IMR-90 (cell line): ENCODE measurements around the gene ZBTB25. TPM values are rescaled to one million over a fixed set of nuclear protein-coding genes. Genes with fewer than 3 reads are reported as not detected.

Experiments
- ATAC-seq: fragments of 200-7000 bp; cut with Tn5 transposase; 2 replicates; pipeline ENCODE4 v1.9.1; 2020; ENCODE audit warnings: low read depth, mild to moderate bottlenecking, moderate library complexity
- BruUV-seq: library from RNA; stranded (reverse); fragments of 400-500 nt; replicated peaks from 2 replicates; lab custom pipeline; 2021; lab: Mats Ljungman, UMichigan
- CTCF ChIA-PET: fragments of 300-600 bp; formaldehyde crosslinking; extraction: SDS; loops from one replicate; lab custom pipeline; 2021; ENCODE audit warnings: antibody characterized with exemption; lab: Yijun Ruan, JAX
- POLR2A ChIA-PET: fragments of 300-600 bp; sonication (Branson Sonifier 250); formaldehyde crosslinking; loops from one replicate; lab custom pipeline; 2022; ENCODE audit warnings: antibody characterized with exemption; ENCODE audit not compliant: unreplicated experiment; lab: Charles Lee
- DNase-seq: peaks from one replicate; pipeline ENCODE4 v3.0.0; 2013
- H2AFZ ChIP-seq: replicated peaks from 2 replicates; pipeline ENCODE3; 2013; ENCODE audit warnings: low read length, mild to moderate bottlenecking; ENCODE audit not compliant: poor library complexity
- H2AK5ac ChIP-seq: 2 replicates; pipeline ENCODE4 v1.6.1; 2013; ENCODE audit warnings: low read depth, low read length, inconsistent platforms
- H2AK9ac ChIP-seq: replicated peaks from 2 replicates; pipeline ENCODE3; 2013; ENCODE audit warnings: mild to moderate bottlenecking, low read depth, low read length, moderate library complexity; ENCODE audit not compliant: poor library complexity
- H2BK120ac ChIP-seq: 2 replicates; pipeline ENCODE4 v1.6.1; 2013; ENCODE audit warnings: low read depth, low read length, inconsistent platforms
- H2BK15ac ChIP-seq: 3 replicates; pipeline ENCODE4 v1.6.1; 2013; ENCODE audit warnings: low read depth, low read length, inconsistent platforms
- H2BK20ac ChIP-seq: 2 replicates; pipeline ENCODE4 v1.6.1; 2013; ENCODE audit warnings: low read depth, mild to moderate bottlenecking, inconsistent platforms, low read length, moderate library complexity
- H2BK5ac ChIP-seq: 2 replicates; pipeline ENCODE4 v1.6.1; 2013; ENCODE audit warnings: mild to moderate bottlenecking, low read depth, low read length, inconsistent platforms; ENCODE audit not compliant: poor library complexity, severe bottlenecking
- H3K14ac ChIP-seq: replicated peaks from 2 replicates; pipeline ENCODE4 v1.6.1; 2013; ENCODE audit warnings: low read depth, low read length, inconsistent platforms
- H3K18ac ChIP-seq: 2 replicates; pipeline ENCODE4 v1.6.1; 2013; ENCODE audit warnings: low read depth, low read length, control low read depth
- H3K23ac ChIP-seq: 2 replicates; pipeline ENCODE4 v1.6.1; 2013; ENCODE audit warnings: low read depth, low read length, inconsistent platforms
- H3K27ac ChIP-seq: 2 replicates; pipeline ENCODE4 v1.5.1; 2013; ENCODE audit warnings: mild to moderate bottlenecking, control low read depth, low read length; ENCODE audit not compliant: insufficient read depth
- H3K27me3 ChIP-seq: 2 replicates; pipeline ENCODE4 v1.6.1; 2013; ENCODE audit warnings: low read length; ENCODE audit not compliant: control insufficient read depth, insufficient read depth
- H3K36me3 ChIP-seq: 2 replicates; pipeline ENCODE4 v1.6.1; 2013; ENCODE audit warnings: low read length, mixed read lengths; ENCODE audit not compliant: control insufficient read depth, insufficient read depth
- H3K4ac ChIP-seq: 2 replicates; pipeline ENCODE4 v1.6.1; 2013; ENCODE audit warnings: low read depth, low read length, inconsistent platforms
- H3K4me1 ChIP-seq: 2 replicates; pipeline ENCODE4 v1.6.1; 2013; ENCODE audit warnings: low read length, mixed read lengths; ENCODE audit not compliant: control insufficient read depth, insufficient read depth
- H3K4me2 ChIP-seq: 2 replicates; pipeline ENCODE4 v1.6.1; 2013; ENCODE audit warnings: low read depth, mild to moderate bottlenecking, control low read depth, low read length, moderate library complexity
- H3K4me3 ChIP-seq: 2 replicates; pipeline ENCODE4 v1.5.1; 2013; ENCODE audit warnings: low read depth, mild to moderate bottlenecking, control low read depth, low read length, moderate library complexity; ENCODE audit not compliant: insufficient read depth
- H3K56ac ChIP-seq: 2 replicates; pipeline ENCODE4 v1.6.1; 2013; ENCODE audit warnings: low read length, inconsistent platforms; ENCODE audit not compliant: insufficient read depth; ENCODE audit errors: extremely low read depth
- H3K79me1 ChIP-seq, 2 experiments: 2 replicates each; pipeline ENCODE4 v1.6.1; 2013; ENCODE audit warnings: low read length in 2 of 2, inconsistent platforms in 1 of 2, low read depth in 1 of 2
- H3K9ac ChIP-seq: 2 replicates; pipeline ENCODE4 v1.6.1; 2013; ENCODE audit warnings: low read depth, low read length, control low read depth
- H3K9me1 ChIP-seq: 2 replicates; pipeline ENCODE4 v1.6.1; 2013; ENCODE audit warnings: low read length, inconsistent platforms; ENCODE audit not compliant: insufficient read depth
- H3K9me3 ChIP-seq: 2 replicates; pipeline ENCODE4 v1.6.1; 2013; ENCODE audit warnings: low read length; ENCODE audit not compliant: control insufficient read depth, insufficient read depth
- H4K20me1 ChIP-seq: 2 replicates; pipeline ENCODE4 v1.6.1; 2013; ENCODE audit warnings: low read length, inconsistent platforms; ENCODE audit not compliant: insufficient read depth
- H4K5ac ChIP-seq: 2 replicates; pipeline ENCODE4 v1.6.1; 2013; ENCODE audit warnings: mild to moderate bottlenecking, low read depth, low read length, control low read depth
- H4K8ac ChIP-seq, 2 experiments: 2 replicates each; pipeline ENCODE4 v1.6.1; 2013; ENCODE audit warnings: low read depth in 2 of 2, low read length in 2 of 2, control low read depth in 1 of 2, inconsistent platforms in 1 of 2
- H4K91ac ChIP-seq: 2 replicates; pipeline ENCODE4 v1.6.1; 2013; ENCODE audit warnings: low read depth, low read length, inconsistent platforms; ENCODE audit not compliant: insufficient read depth
- POLR2A ChIP-seq: IDR thresholded peaks from 2 replicates; pipeline ENCODE4 v1.6.1; 2012; ENCODE audit warnings: mild to moderate bottlenecking, low read depth, low read length
- WGBS, 2 experiments: methylation state at CpG; one replicate each; pipeline versions ENCODE4 v1.1.5 to v1.1.7; 2013; ENCODE audit warnings: missing lambda C conversion rate in 2 of 2; ENCODE audit not compliant: insufficient read length in 1 of 2; ENCODE audit errors: extremely low coverage in 2 of 2; 5-methylcytosine and 5-hydroxymethylcytosine counted together
- dilution Hi-C: fragments of 300-500 bp; cut with HindIII; formaldehyde crosslinking; loops from one replicate; pipeline ENCODE4 v1.14.3; 2018; ENCODE audit warnings: low sequenced_read_pairs; ENCODE audit not compliant: unreplicated experiment
- in situ Hi-C: fragments of 300-500 bp; cut with MboI; formaldehyde crosslinking; loops from 3 replicates; pipeline ENCODE4 v1.14.3; 2019; ENCODE audit warnings: low sequenced_read_pairs, inconsistent platforms, mixed read lengths
- intact Hi-C: fragments of 100-400 bp; cut with micrococcal nuclease; formaldehyde crosslinking; loops from 2 replicates; pipeline ENCODE4 v1.10.0; 2022
- polyA plus RNA-seq, 3 experiments: library from polyadenylated mRNA; depleted of rRNA; stranded (reverse); fragments of >200 nt; gene quantifications; 2 replicates each; pipeline ENCODE4 v1.2.3, GENCODE V29; 2012; ENCODE audit warnings: low replicate concordance in 1 of 3
- total RNA-seq: library from RNA; depleted of rRNA; stranded (reverse); fragments of >200 nt; gene quantifications from 2 replicates; pipeline ENCODE4 v1.2.3, GENCODE V29; 2012

ZBTB25 gene
- total and polyA plus RNA-seq, 2 of the 4 experiments (the other 2 are of a cell fraction): 4.4 to 6.6 TPM

GRCh38 chr14:64549791-64550620 lies 46.4 kb upstream of the ZBTB25 start, which contains the start of gene PPP1R36:
Gene PPP1R36, plus strand, starts transcription at chr14:64549961. Its CDS starts 37 bp downstream, at chr14:64549998.
- BruUV-seq: no TSS peak
- ATAC-seq: peak; percentile 78
- Histone ChIP-seq H4K5ac (no peak within 1 kb of the TSS), H3K27ac (no peak within 1 kb of the TSS), H2AK9ac (no peak within 1 kb of the TSS), H3K36me3 (no peaks in the 10 kb centered on the region; the same call in 1 of the 2 replicates), H4K8ac (peak within 1 kb of the TSS in 1 of 2 experiments; percentile 51; a peak in 2 of 4 replicates), H2BK20ac (no peak within 1 kb of the TSS), H2AK5ac (no peak within 1 kb of the TSS; the same call in 1 of the 2 replicates), H3K79me1 (no peaks in the 10 kb centered on the region), H3K4me1 (no peaks in the 10 kb centered on the region), H3K14ac (peak within 1 kb of the TSS; percentile 44; the same call in 1 of the 2 replicates), H2BK120ac (peak within 1 kb of the TSS; percentile 0; the same call in 1 of the 2 replicates), H3K4me2 (no peak within 1 kb of the TSS), H3K4me3 (no peak within 1 kb of the TSS), H3K18ac (peak within 1 kb of the TSS; percentile 68; the same call in 1 of the 2 replicates), H3K27me3 (peaks cover 3% of the 10 kb centered on the region; the same call in 1 of the 2 replicates), H2BK5ac (no peak within 1 kb of the TSS), H3K9me1 (no peaks in the 10 kb centered on the region), H4K91ac (no peak within 1 kb of the TSS), H4K20me1 (no peaks in the 10 kb centered on the region), H3K4ac (no peak within 1 kb of the TSS), H3K9me3 (no peaks in the 10 kb centered on the region), H3K23ac (no peak within 1 kb of the TSS; the same call in 1 of the 2 replicates), H2AFZ (peak within 1 kb of the TSS; percentile 79), H3K56ac (no peak within 1 kb of the TSS), H3K9ac (no peak within 1 kb of the TSS), H2BK15ac (peak within 1 kb of the TSS; percentile 48; the same call in 1 of the 3 replicates)
- TF ChIP-seq POLR2A: no peak
- CTCF ChIA-PET: no interaction called here
- dilution Hi-C loops (no loop called here), intact Hi-C loops (no loop called here), in situ Hi-C loops (loop anchor here (25.0 kb wide), 1 partner anchor 362 kb away; the partner anchor contains the start of gene CHURC1)
- WGBS, 2 experiments: 38% methylated on average over 14 of the region's 54 CpGs; no CpG with 5 or more reads in 1 of the 2 experiments
- POLR2A ChIA-PET: no interaction called here
- DNase-seq: no peak
